GM23338 (cell line): ENCODE data around the gene GABARAP. TPM values are rescaled to one million over a fixed set of nuclear protein-coding genes. Genes with fewer than 3 reads are reported as not detected.

ENCODE experiments used
- ATAC-seq: fragments of 200-7000 bp; cut with Tn5 transposase; 3 replicates; pipeline ENCODE4 v1.9.1; 2020
- DNase-seq: peaks from one replicate; pipeline ENCODE4 v3.0.0-alpha.2; 2015; ENCODE audit warnings: low spot score
- H2AFZ ChIP-seq: fragments of 200-600 bp; sonication (generic); 2 replicates; pipeline ENCODE4 v1.8.0; 2016; ENCODE audit warnings: antibody characterized with exemption, mild to moderate bottlenecking, moderate library complexity
- H3F3A ChIP-seq: fragments of 200-600 bp; sonication (generic); replicated peaks from 2 replicates; pipeline ENCODE4 v1.8.0; 2017; ENCODE audit warnings: antibody characterized with exemption, mixed run types, low read depth
- H3K27ac ChIP-seq: fragments of 200-600 bp; sonication (generic); 2 replicates; pipeline ENCODE4 v1.6.1; 2016; ENCODE audit warnings: low read depth
- H3K27me3 ChIP-seq: fragments of 200-600 bp; sonication (generic); 2 replicates; pipeline ENCODE4 v1.8.0; 2016; ENCODE audit warnings: mild to moderate bottlenecking, mixed run types, moderate library complexity; ENCODE audit not compliant: insufficient read depth
- H3K36me3 ChIP-seq: fragments of 200-600 bp; sonication (generic); 2 replicates; pipeline ENCODE4 v1.8.0; 2016; ENCODE audit warnings: mild to moderate bottlenecking; ENCODE audit not compliant: insufficient read depth
- H3K4me1 ChIP-seq: fragments of 200-600 bp; sonication (generic); 2 replicates; pipeline ENCODE4 v1.8.0; 2016; ENCODE audit warnings: mild to moderate bottlenecking, moderate library complexity; ENCODE audit not compliant: insufficient read depth
- H3K4me2 ChIP-seq: fragments of 200-600 bp; sonication (generic); 2 replicates; pipeline ENCODE4 v1.7.1; 2017; ENCODE audit warnings: mixed run types
- H3K4me3 ChIP-seq: fragments of 200-600 bp; sonication (generic); 2 replicates; pipeline ENCODE4 v1.6.1; 2016; ENCODE audit warnings: mixed run types
- H3K79me2 ChIP-seq: fragments of 200-600 bp; sonication (generic); replicated peaks from 2 replicates; pipeline ENCODE4 v1.8.0; 2017; ENCODE audit warnings: mild to moderate bottlenecking; ENCODE audit not compliant: insufficient read depth
- H3K9me2 ChIP-seq: fragments of 200-600 bp; sonication (generic); 2 replicates; pipeline ENCODE4 v1.8.0; 2017; ENCODE audit not compliant: insufficient read depth
- H4K20me1 ChIP-seq: fragments of 200-600 bp; sonication (generic); replicated peaks from 2 replicates; pipeline ENCODE4 v1.8.0; 2017; ENCODE audit warnings: mild to moderate bottlenecking; ENCODE audit not compliant: insufficient read depth
- H3K27ac Mint-ChIP-seq: 2 replicates; pipeline ENCODE4 v1.8.0; 2020; ENCODE audit warnings: inconsistent platforms, mild to moderate bottlenecking, moderate library complexity, mixed read lengths
- H3K27me3 Mint-ChIP-seq: 3 replicates; pipeline ENCODE4 v1.8.0; 2022; ENCODE audit warnings: low read depth, mild to moderate bottlenecking, moderate library complexity, mixed read lengths, inconsistent platforms; ENCODE audit not compliant: insufficient read depth, poor library complexity
- H3K36me3 Mint-ChIP-seq: 3 replicates; pipeline ENCODE4 v1.8.0; 2021; ENCODE audit warnings: low read depth, mild to moderate bottlenecking, inconsistent platforms, moderate library complexity, mixed read lengths
- H3K4me1 Mint-ChIP-seq: 3 replicates; pipeline ENCODE4 v1.8.0; 2020; ENCODE audit warnings: mild to moderate bottlenecking, inconsistent platforms, mixed read lengths
- H3K4me3 Mint-ChIP-seq: 3 replicates; pipeline ENCODE4 v1.8.0; 2021; ENCODE audit warnings: moderate library complexity, mild to moderate bottlenecking, inconsistent platforms, mixed read lengths
- H3K9me3 Mint-ChIP-seq: 3 replicates; pipeline ENCODE4 v1.8.0; 2020; ENCODE audit warnings: moderate library complexity, mild to moderate bottlenecking, inconsistent platforms, mixed read lengths
- CREB1 ChIP-seq: fragments of 250-450 bp; sonication (Bioruptor Pico); IDR thresholded peaks from 2 replicates; pipeline ENCODE4 v1.5.0; 2020; ENCODE audit warnings: low read depth, mild to moderate bottlenecking, moderate library complexity
- EZH2 ChIP-seq: fragments of 200-600 bp; sonication (generic); IDR thresholded peaks from one replicate; pipeline ENCODE4 v1.8.0; 2017; ENCODE audit warnings: antibody characterized with exemption, mild to moderate bottlenecking, low read depth; ENCODE audit not compliant: unreplicated experiment
- EZH2phosphoT487 ChIP-seq: fragments of 200-600 bp; sonication (generic); IDR thresholded peaks from one replicate; pipeline ENCODE4 v1.8.1; 2018; ENCODE audit warnings: antibody characterized with exemption; ENCODE audit not compliant: unreplicated experiment
- JUNB ChIP-seq: IDR thresholded peaks from one replicate; pipeline ENCODE4 v1.6.1; 2016; ENCODE audit warnings: antibody characterized with exemption; ENCODE audit not compliant: unreplicated experiment
- NANOG ChIP-seq: IDR thresholded peaks from 2 replicates; pipeline ENCODE4 v1.6.1; 2016; ENCODE audit warnings: antibody characterized with exemption, borderline replicate concordance
- POLR2AphosphoS5 ChIP-seq: IDR thresholded peaks from 2 replicates; pipeline ENCODE4 v1.6.1; 2016; ENCODE audit warnings: antibody characterized with exemption, low read depth
- STAT1 ChIP-seq: IDR thresholded peaks from one replicate; pipeline ENCODE4 v1.6.1; 2016; ENCODE audit warnings: antibody characterized with exemption; ENCODE audit not compliant: unreplicated experiment
- ZNF114 ChIP-seq: fragments of 250-450 bp; sonication (Bioruptor Pico); IDR thresholded peaks from 2 replicates; pipeline ENCODE4 v1.5.0; 2020; ENCODE audit warnings: mild to moderate bottlenecking, moderate library complexity
- ZNF331 ChIP-seq: fragments of 250-450 bp; sonication (Bioruptor Pico); IDR thresholded peaks from 2 replicates; pipeline ENCODE4 v1.5.0; 2020; ENCODE audit warnings: low read depth, mild to moderate bottlenecking, moderate library complexity
- polyA plus RNA-seq: library from polyadenylated mRNA; unstranded; fragments of >200 nt; fragmentation: Nextera tagmentation; extraction: Ambion mirVana; gene quantifications from 2 replicates; pipeline ENCODE4 v1.2.1, GENCODE V29; 2016
- total RNA-seq: library from RNA; depleted of rRNA; stranded (reverse); fragments of >200 nt; shearing (Covaris generic); gene quantifications from 2 replicates; pipeline ENCODE4 v1.2.3, GENCODE V29; 2014
- TF ChIP-seq, protein P1 (sequence below): fragments of 250-450 bp; sonication (Bioruptor Pico); IDR thresholded peaks from 2 replicates; pipeline ENCODE4 v1.5.0; 2020; ENCODE audit warnings: mild to moderate bottlenecking, moderate library complexity
- TF ChIP-seq, protein P2 (sequence below): IDR thresholded peaks from one replicate; pipeline ENCODE4 v1.6.1; 2018; ENCODE audit warnings: antibody characterized with exemption; ENCODE audit not compliant: unreplicated experiment
- TF ChIP-seq, protein P3 (sequence below), 2 experiments: fragments of 200-600 bp in 1 of 2; sonication (generic) in 1 of 2; conservative IDR thresholded peaks; 2 replicates each; pipeline versions ENCODE4 v1.5.1 to v1.6.1; 2016 to 2017; ENCODE audit warnings: antibody characterized with exemption in 2 of 2, low read depth in 2 of 2, mild to moderate bottlenecking in 2 of 2, moderate library complexity in 1 of 2
- TF ChIP-seq, protein P4 (sequence below): IDR thresholded peaks from 2 replicates; pipeline ENCODE4 v1.6.1; 2016; ENCODE audit warnings: antibody characterized with exemption

The GABARAP gene
- total and polyA plus RNA-seq, 2 experiments from 2014 or later = 128 to 520 TPM

DNA sequence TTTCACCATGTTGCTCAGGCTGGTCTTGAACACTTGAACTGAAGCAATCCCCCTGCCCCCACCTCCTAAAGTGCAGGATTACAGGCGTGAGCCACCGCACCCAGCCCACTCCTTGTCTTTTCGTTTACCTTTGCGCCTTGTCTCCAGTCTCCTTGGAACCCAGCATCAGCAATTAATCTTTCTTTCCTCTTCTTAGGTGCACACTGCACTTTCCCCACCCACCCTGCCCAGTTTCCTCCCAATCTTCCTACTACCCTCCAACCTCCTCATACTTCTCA is 21.5 kb upstream of the GABARAP start:
- DNase-seq (peak; percentile 33), ATAC-seq (no peak)
- no peaks in the 10 kb centered on the region for H3K27me3 ChIP-seq
- Mint-ChIP-seq H3K27me3 (peaks cover 27% of the 10 kb centered on the region), H3K27ac (peak overlapping the region; percentile 97), H3K4me1 (peaks cover 35% of the 10 kb centered on the region), H3K36me3 (peaks cover 19% of the 10 kb centered on the region), H3K4me3 (peak overlapping the region; percentile 91), H3K9me3 (no peaks in the 10 kb centered on the region; the same call in 2 of the 3 replicates)
- peaks cover 9% of the 10 kb centered on the region for H3K36me3 ChIP-seq
- H3K79me2 ChIP-seq = peaks cover 24% of the 10 kb centered on the region
- H3K9me2 ChIP-seq = no peaks in the 10 kb centered on the region
- peak overlapping the region; percentile 100 for H3K4me2 ChIP-seq
- H4K20me1 ChIP-seq = peaks cover 15% of the 10 kb centered on the region; the same call in 1 of the 2 replicates
- H3K4me1 ChIP-seq = peaks cover 13% of the 10 kb centered on the region
- TF ChIP-seq, protein P1, sequence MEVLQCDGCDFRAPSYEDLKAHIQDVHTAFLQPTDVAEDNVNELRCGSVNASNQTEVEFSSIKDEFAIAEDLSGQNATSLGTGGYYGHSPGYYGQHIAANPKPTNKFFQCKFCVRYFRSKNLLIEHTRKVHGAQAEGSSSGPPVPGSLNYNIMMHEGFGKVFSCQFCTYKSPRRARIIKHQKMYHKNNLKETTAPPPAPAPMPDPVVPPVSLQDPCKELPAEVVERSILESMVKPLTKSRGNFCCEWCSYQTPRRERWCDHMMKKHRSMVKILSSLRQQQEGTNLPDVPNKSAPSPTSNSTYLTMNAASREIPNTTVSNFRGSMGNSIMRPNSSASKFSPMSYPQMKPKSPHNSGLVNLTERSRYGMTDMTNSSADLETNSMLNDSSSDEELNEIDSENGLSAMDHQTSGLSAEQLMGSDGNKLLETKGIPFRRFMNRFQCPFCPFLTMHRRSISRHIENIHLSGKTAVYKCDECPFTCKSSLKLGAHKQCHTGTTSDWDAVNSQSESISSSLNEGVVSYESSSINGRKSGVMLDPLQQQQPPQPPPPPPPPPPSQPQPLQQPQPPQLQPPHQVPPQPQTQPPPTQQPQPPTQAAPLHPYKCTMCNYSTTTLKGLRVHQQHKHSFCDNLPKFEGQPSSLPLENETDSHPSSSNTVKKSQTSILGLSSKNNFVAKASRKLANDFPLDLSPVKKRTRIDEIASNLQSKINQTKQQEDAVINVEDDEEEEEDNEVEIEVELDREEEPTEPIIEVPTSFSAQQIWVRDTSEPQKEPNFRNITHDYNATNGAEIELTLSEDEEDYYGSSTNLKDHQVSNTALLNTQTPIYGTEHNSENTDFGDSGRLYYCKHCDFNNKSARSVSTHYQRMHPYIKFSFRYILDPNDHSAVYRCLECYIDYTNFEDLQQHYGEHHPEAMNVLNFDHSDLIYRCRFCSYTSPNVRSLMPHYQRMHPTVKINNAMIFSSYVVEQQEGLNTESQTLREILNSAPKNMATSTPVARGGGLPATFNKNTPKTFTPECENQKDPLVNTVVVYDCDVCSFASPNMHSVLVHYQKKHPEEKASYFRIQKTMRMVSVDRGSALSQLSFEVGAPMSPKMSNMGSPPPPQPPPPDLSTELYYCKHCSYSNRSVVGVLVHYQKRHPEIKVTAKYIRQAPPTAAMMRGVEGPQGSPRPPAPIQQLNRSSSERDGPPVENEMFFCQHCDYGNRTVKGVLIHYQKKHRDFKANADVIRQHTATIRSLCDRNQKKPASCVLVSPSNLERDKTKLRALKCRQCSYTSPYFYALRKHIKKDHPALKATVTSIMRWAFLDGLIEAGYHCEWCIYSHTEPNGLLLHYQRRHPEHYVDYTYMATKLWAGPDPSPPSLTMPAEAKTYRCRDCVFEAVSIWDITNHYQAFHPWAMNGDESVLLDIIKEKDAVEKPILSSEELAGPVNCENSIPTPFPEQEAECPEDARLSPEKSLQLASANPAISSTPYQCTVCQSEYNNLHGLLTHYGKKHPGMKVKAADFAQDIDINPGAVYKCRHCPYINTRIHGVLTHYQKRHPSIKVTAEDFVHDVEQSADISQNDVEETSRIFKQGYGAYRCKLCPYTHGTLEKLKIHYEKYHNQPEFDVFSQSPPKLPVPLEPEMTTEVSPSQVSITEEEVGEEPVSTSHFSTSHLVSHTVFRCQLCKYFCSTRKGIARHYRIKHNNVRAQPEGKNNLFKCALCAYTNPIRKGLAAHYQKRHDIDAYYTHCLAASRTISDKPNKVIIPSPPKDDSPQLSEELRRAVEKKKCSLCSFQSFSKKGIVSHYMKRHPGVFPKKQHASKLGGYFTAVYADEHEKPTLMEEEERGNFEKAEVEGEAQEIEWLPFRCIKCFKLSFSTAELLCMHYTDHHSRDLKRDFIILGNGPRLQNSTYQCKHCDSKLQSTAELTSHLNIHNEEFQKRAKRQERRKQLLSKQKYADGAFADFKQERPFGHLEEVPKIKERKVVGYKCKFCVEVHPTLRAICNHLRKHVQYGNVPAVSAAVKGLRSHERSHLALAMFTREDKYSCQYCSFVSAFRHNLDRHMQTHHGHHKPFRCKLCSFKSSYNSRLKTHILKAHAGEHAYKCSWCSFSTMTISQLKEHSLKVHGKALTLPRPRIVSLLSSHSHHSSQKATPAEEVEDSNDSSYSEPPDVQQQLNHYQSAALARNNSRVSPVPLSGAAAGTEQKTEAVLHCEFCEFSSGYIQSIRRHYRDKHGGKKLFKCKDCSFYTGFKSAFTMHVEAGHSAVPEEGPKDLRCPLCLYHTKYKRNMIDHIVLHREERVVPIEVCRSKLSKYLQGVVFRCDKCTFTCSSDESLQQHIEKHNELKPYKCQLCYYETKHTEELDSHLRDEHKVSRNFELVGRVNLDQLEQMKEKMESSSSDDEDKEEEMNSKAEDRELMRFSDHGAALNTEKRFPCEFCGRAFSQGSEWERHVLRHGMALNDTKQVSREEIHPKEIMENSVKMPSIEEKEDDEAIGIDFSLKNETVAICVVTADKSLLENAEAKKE = no peak
- TF ChIP-seq JUNB = no peak
- no peak for TF ChIP-seq CREB1 (CRISPR knock-in tag)
- TF ChIP-seq EZH2 = no peak
- TF ChIP-seq ZNF114 = no peak
- no peak for TF ChIP-seq POLR2AphosphoS5
- TF ChIP-seq EZH2phosphoT487 = no peak
- TF ChIP-seq NANOG = no peak
- TF ChIP-seq ZNF331 = no peak
- TF ChIP-seq, protein P2, sequence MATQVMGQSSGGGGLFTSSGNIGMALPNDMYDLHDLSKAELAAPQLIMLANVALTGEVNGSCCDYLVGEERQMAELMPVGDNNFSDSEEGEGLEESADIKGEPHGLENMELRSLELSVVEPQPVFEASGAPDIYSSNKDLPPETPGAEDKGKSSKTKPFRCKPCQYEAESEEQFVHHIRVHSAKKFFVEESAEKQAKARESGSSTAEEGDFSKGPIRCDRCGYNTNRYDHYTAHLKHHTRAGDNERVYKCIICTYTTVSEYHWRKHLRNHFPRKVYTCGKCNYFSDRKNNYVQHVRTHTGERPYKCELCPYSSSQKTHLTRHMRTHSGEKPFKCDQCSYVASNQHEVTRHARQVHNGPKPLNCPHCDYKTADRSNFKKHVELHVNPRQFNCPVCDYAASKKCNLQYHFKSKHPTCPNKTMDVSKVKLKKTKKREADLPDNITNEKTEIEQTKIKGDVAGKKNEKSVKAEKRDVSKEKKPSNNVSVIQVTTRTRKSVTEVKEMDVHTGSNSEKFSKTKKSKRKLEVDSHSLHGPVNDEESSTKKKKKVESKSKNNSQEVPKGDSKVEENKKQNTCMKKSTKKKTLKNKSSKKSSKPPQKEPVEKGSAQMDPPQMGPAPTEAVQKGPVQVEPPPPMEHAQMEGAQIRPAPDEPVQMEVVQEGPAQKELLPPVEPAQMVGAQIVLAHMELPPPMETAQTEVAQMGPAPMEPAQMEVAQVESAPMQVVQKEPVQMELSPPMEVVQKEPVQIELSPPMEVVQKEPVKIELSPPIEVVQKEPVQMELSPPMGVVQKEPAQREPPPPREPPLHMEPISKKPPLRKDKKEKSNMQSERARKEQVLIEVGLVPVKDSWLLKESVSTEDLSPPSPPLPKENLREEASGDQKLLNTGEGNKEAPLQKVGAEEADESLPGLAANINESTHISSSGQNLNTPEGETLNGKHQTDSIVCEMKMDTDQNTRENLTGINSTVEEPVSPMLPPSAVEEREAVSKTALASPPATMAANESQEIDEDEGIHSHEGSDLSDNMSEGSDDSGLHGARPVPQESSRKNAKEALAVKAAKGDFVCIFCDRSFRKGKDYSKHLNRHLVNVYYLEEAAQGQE = no peak
- TF ChIP-seq, protein P3, sequence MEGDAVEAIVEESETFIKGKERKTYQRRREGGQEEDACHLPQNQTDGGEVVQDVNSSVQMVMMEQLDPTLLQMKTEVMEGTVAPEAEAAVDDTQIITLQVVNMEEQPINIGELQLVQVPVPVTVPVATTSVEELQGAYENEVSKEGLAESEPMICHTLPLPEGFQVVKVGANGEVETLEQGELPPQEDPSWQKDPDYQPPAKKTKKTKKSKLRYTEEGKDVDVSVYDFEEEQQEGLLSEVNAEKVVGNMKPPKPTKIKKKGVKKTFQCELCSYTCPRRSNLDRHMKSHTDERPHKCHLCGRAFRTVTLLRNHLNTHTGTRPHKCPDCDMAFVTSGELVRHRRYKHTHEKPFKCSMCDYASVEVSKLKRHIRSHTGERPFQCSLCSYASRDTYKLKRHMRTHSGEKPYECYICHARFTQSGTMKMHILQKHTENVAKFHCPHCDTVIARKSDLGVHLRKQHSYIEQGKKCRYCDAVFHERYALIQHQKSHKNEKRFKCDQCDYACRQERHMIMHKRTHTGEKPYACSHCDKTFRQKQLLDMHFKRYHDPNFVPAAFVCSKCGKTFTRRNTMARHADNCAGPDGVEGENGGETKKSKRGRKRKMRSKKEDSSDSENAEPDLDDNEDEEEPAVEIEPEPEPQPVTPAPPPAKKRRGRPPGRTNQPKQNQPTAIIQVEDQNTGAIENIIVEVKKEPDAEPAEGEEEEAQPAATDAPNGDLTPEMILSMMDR (conservative IDR thresholded peaks at IDR 0.05; ENCODE audit: low read depth in 2 of 2) = no peak
- no peak for TF ChIP-seq STAT1
- TF ChIP-seq, protein P4, sequence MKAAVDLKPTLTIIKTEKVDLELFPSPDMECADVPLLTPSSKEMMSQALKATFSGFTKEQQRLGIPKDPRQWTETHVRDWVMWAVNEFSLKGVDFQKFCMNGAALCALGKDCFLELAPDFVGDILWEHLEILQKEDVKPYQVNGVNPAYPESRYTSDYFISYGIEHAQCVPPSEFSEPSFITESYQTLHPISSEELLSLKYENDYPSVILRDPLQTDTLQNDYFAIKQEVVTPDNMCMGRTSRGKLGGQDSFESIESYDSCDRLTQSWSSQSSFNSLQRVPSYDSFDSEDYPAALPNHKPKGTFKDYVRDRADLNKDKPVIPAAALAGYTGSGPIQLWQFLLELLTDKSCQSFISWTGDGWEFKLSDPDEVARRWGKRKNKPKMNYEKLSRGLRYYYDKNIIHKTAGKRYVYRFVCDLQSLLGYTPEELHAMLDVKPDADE = no peak
- peak overlapping the region; percentile 100 for H2AFZ ChIP-seq
- peak overlapping the region; percentile 99 for H3K27ac ChIP-seq
- H3K4me3 ChIP-seq = peak overlapping the region; percentile 99
- H3F3A ChIP-seq = peaks cover 22% of the 10 kb centered on the region
